HCEC 1CT (cell line): ENCODE data around the gene ESRRG.
A peak's percentile ranks its signal among the peaks of the same experiment; 100 is the strongest.

ENCODE experiments used
- DNase-seq: peaks from one replicate; pipeline ENCODE4 v3.0.0-alpha.2; 2017

Gene ESRRG

GRCh38 chr1:216702170-216702569, 21.1 kb downstream of the ESRRG start:
- no peak for DNase-seq

DNA sequence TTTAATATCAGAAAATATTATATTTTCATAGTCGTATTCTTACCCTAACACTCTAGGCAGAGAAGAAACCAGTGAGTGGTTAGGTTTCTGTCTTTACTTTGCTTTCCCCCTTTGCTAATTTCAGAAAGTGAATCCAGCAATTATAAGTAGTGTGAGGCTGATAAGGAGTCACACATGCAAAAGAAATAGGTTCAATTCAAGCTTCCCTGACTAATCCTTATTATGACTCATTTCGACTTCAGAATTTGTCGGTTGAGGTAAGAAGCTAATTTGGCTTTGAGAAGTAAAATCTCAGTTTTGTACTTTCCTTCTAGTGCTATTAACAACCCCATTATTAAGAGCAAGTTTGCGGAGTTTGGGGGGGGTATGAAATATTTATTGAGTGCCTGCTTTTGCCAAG, 22.4 kb downstream of the ESRRG start:
- DNase-seq: no peak

DNA sequence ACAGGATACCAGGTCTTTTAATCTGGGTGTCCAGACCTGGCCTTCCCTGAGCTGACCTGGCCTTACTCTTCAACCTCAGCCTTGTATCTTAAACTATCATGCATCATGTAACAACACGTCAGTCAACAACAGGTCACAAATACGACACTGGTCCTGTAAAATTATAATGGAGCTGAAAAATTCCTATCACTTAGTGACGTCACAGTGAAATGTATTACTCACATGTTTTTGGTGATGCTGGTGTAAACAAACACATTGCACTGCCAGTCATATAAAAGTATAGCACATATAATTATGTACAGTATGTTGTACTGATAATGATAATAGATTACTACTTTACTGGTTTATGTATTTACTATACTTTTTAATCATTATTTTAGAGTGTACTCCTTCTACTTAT, 31.5 kb downstream of the ESRRG start:
- DNase-seq: no peak

DNA sequence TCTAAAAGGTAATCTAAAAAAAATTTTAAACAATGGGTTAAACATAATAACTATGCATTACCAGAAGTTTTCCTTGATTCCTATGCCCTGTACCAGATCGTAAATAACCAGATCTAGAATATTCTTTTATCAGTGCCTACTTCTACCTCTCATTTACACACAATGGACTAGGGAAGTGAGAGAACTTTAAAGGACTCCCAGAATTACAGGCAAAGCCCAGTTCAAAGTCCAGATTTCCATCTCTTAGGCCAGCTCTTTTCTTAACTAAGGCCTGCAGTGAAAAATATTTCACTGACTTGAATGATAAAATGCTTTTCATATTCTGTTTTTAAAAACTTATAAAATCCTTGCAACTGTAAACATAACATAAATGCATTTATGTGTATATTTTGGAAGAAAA, 32.6 kb downstream of the ESRRG start:
- DNase-seq: no peak

GRCh38 chr1:216688127-216688657, 35.0 kb downstream of the ESRRG start:
- no peak for DNase-seq

- peak; percentile 28 for DNase-seq
These were observed 36.1 kb downstream of the ESRRG start for GRCh38 chr1:216686860-216687766.

- no peak for DNase-seq
These were observed 40.5 kb downstream of the ESRRG start for GRCh38 chr1:216682752-216683151.

- no peak for DNase-seq
These were observed 44.1 kb downstream of the ESRRG start for GRCh38 chr1:216679108-216679507.

DNA sequence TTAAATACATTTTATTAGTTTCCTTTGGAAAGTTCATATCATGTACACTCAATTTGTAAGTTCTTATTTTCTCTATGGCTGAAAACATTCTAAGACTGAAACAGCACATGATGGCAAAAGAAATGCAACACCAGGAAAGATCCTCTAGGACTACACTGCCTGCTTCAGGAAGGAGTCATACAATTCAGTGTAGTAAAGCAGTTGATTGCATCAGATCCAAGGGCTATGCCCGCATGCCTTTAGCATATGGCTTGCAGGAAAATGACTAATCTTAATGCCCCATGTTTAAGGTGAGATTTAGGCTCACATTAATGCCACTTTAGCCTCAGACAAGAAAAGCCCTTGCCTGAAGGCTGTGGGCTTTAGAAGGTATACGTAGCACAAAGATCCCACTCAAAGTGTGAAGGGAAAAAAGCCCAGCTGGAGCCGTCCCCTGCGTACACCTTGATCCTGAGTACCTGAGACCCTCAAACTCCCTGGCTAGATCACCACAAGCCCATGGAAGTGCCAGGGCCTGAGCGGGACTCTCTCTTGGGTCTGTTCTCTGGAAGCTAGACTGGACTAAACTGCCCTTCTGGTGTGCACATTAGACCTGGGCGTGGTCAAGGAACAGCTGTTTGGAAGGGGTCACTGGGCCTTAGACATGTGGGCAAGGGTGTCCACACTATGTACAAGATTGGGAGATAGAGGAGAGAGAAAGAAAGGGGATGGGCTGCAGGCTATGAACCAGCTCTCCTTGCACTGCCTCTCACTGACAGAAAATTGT, 52.9 kb downstream of the ESRRG start:
- DNase-seq: peak; percentile 74

DNA sequence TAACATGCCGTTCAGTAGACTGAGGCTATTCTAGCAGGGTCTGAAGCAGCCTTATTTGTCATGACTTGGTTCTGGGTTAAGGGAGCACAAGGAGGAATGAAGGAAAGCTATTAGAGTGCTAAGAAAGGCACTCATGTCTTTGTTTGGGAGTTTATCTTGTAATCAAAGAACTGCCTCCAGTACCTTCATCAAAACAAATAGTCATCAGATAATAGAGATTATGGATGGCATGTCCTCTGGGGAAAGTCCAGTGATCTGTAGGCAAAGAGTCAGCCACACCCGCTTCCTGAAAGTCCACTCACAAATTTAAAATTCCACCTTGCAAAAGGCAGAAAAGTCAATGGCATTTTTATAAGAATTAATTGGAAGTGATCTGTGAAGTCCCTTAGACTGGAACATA, 56.8 kb downstream of the ESRRG start:
- DNase-seq: no peak

DNA sequence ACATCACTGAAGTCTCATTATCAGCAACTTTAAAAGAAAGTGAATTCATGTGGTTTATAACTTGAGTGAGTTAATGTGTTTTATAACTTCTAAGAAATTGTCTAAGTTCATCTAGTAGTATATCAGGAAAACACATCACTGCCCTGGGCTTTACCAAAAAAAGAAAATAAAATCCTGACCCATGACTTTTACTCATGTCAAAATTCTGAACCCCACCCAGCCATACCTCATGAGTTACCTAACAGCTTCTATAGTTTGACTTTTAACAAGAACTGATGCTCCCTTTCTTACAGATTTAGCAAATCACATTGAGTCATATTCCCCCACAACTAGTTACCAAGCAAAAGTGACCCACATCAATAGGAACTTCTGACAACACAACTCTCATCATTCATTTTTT, 57.4 kb downstream of the ESRRG start:
- DNase-seq: peak; percentile 13

DNA sequence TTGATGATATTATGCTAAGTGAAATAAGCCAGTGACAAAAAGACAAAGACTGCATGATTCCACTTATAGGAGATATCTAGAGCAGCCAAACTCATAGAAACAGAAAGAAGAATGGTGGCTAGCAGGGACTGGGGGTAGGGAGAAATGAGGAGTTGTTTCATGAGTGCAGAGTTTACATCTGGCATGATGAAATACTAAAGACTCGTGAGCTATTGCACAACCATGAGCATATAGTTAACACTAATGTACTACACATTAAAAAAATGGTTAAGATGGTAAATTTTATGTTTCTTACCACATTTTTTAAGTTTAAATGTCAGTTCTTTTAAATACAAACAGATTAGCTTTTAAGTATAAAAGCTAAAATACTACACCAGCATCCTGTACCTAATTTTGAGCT, 57.8 kb downstream of the ESRRG start:
- peak; percentile 72 for DNase-seq

DNA sequence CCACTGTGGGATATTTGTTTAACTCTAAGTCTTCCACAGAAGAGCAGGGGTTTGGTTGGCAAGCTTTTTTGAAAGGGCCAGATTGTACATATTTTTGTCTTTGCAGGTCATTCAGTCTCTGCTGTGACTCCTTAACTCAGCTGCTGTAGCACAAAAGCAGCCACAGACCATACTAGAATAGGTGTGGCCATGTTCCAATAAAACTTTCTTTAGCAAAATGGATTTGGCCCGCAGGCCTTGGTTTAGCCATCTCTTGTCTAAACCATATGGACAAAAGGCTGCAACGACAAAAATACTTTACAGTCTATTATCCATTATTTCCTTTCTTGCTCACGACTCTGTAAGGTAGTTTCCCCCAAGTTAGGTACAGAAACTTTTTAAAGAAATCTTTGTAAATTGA, 60.5 kb downstream of the ESRRG start:
- DNase-seq: no peak

DNA sequence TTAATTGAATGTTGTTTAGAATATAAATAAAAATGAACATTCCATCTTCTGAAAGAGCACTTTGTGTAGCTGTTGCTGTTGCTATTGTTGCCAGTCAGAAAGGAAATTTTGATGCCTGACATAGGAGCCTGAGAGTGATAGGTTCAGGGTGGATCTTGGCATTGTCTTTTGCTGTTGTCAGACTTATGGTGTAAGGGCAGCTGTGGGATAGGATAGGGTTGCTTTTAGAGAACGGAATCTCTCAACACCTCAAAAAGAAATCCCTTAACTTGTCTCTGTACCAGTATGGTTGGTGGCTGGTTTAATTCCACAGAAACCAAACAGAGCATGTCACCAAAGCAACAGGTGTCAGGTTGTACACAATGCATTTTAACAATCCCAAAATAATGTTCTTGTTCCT, 62.7 kb downstream of the ESRRG start:
- no peak for DNase-seq

DNA sequence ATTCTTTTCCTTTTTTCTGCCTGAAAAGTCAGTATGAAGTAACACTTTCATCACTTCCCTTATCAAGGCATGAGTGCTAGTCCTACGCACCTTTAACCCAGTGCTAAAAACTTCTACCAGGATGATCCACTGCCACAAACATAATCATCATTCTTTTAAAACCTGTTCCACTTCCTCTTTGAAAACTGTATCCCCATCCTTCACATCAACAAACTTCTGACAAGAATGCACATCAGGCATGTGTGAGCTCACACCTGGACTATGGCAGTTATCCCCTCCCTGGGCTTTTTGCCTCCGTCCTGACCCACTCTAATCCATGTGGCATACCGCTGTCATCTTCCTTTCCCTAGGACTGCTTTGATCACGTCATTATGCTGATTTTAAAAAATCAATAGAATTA, 70.2 kb downstream of the ESRRG start:
- DNase-seq: no peak

DNA sequence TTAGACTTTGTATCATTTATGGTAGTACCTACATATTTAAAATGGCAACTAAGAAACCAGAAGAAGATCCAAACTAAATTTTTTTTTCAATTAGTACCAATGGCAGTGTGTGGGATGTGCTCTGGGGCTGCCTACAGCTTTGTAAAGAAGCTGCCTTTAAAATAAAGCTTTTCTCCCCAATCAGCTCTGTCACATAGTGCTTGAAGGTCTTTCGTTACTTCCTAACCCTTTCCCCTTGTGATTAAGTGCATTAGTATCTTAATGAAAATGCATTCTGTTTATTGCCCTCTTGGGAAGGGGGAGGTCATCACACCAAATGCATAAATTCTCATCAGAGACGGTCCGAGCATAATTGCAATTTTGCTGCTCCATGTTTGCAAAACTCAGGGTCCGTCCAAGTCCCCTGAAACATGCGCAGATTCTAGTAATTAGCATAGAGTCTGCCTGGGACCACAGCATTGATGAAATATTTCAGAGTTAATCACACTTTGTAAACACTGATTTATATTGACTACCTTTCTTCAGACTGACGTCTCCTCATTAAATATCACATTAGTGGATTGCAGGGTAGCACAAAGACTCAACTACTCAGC, 71.3 kb downstream of the ESRRG start:
- no peak for DNase-seq

DNA sequence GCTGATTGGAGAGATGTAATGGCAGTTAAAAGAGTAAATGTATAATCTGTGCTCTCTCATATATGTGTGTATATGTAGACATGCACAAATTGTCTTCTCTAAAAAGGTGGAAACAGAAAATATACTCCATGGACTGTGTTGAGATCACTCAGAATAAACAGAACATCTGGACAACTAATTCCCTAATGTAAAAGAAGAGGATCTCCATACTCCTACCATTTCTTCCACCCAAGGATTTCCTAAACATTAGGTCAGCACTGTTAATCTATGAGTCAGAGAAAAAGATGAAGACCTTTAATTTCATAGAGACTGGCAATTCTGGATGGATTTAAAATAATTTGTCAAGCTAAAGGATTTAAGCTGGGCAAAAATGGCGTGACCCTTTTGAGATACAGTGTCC, 80.1 kb downstream of the ESRRG start:
- DNase-seq: no peak

DNA sequence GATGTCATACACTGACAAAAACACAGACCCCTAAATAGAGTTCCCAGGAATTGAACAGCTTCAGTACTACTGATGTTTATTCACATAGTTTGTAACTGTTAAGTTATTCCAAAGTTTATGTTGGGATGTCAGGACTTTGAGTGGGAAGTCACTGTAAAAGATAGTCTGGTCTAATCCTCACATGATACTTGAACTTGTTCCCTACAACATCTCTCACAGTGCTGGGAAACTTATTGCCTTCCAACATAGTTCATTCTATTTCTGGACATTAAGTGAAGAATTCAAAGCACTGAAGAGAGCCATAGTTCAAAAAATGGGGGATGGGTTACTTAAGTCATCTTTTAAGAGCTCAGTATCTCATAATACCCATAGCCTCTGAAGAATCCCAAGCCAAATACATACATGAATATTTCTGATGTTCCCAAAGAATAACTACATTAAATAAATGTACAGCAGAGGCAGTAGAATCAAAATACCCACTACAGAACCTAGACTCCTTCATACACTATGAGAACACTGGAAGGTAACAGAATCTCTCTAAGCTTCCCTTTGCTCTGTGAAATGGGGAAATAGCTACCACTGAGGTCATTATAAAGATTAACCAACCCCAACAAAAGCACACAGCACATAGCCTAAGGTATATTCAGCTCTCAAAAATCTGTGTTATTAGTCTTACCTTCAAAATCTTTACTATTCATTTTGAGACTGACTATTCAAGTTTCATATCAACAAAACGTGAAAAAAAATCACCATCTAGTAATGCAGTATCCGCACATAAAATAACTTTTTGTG, 81.4 kb downstream of the ESRRG start:
- DNase-seq: no peak

DNA sequence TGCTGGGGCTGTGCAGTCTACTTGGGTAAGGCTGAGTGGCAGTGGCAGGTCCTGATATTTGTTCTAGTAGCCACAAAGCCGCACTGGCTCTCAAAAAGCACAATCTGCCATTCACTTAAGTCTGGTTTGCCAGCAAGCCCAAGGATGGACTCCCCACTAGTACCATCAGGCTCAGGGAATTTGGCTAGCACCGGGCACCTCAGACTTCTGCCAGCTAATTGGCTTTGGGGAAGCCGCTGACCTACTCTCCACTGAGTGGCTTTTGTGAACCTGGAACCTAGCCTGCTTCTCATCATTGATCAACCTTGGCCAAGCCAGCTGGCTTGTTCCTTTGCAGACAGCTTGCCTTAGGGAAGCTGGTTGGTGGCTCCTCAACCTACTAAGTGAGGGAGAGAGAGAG, 83.1 kb downstream of the ESRRG start:
- DNase-seq: no peak

- DNase-seq: no peak
These were observed 90.2 kb downstream of the ESRRG start for GRCh38 chr1:216632980-216633379.

DNA sequence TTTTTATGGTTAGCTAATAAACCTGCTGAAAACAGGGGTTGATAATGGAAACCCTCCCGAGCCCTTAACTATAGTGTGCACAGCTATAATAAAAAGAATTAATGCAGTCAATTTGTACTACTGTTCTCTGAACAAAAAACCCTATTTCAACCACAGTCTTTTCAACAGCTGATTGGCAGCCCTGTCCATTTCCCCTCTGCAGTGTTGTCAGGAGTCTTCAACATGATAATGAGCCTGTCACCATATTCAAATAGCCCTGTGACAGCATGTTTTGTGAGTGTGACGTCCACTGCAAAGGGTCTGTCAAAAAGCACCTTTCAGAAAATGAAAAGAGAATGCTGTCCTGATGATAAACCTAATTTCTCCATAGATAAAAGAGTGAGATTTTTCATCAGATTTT, 92.7 kb downstream of the ESRRG start:
- no peak for DNase-seq

DNA sequence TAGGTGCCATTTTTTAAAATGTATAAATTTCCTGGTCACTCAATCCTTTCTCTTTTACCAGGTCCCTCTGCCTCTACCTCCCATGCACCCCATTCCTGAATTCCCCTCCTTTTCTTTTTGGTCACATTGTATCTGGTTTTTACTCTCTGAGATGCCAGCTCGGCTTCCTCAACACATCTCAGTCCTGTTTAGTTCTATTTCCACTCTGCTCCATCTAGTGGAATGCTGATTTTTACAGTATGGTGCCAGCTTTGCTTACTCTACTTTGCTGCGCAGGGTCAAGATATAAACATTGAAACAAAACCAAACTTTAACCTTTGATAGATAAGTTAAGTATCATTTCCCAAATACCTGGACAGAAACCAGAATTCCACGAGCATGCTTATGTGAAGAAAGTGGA, 96.0 kb downstream of the ESRRG start:
- DNase-seq: no peak
